Measurements from ENCODE around the gene ADAMTS2. TPM values are rescaled to one million over a fixed set of nuclear protein-coding genes. Genes with fewer than 3 reads are reported as not detected.

Gene ADAMTS2
- total RNA-seq, 1 experiment from 2014 or later, result 3.9 TPM

GRCh38 chr5:179226696-179227095 is 118.6 kb downstream of the ADAMTS2 start (continued):
- no peak for TF ChIP-seq ZBTB33 (IDR thresholded peaks at IDR 0.05; ENCODE audit: extremely low read depth, insufficient replicate concordance, low read length)
- no peak for TF ChIP-seq YY1 (IDR thresholded peaks at IDR 0.05; ENCODE audit: extremely low read depth, insufficient replicate concordance, low read depth, low read length)
- TF ChIP-seq ZNF274 (IDR thresholded peaks at IDR 0.05; ENCODE audit: low read depth, low read length), result no peak
- no peak for TF ChIP-seq SRF (IDR thresholded peaks at IDR 0.05; ENCODE audit: low read depth)

- Histone ChIP-seq H4K20me1 (ENCODE audit: insufficient read depth) (no peaks in the 10 kb centered on the region), H2AFZ (ENCODE audit: low read depth, low read length, poor library complexity, severe bottlenecking) (no peak overlapping the region), H3K4me2 (ENCODE audit: low read length) (no peak overlapping the region), H3K4me1 (ENCODE audit: control insufficient read depth in 1 of 2, insufficient read depth in 2 of 2, low read length in 2 of 2) (no peaks in the 10 kb centered on the region), H3K9me2 (ENCODE audit: insufficient read depth) (no peaks in the 10 kb centered on the region), H3K4me3 (replicated peaks in 1 of 2; ENCODE audit: low read depth in 1 of 2, low read length in 2 of 2) (no peak overlapping the region), H3K9me3 (ENCODE audit: control insufficient read depth in 1 of 2, insufficient read depth in 1 of 2, low read depth in 1 of 2, low read length in 2 of 2) (no peaks in the 10 kb centered on the region), H3K9ac (ENCODE audit: low read length) (no peak overlapping the region), H3K79me2 (ENCODE audit: insufficient read depth, low read length) (no peaks in the 10 kb centered on the region), H3K36me3 (ENCODE audit: control insufficient read depth in 1 of 2, insufficient read depth in 2 of 2, low read length in 2 of 2) (no peaks in the 10 kb centered on the region), H3K27ac (ENCODE audit: low read depth, low read length) (no peak overlapping the region), H3K27me3 (ENCODE audit: insufficient read depth, low read length) (no peaks in the 10 kb centered on the region)
- no TSS peak for BruUV-seq (replicated peaks)
- ChIA-PET RAD21 (ENCODE audit: low non-redundant PET in 1 of 2, low total read pairs in 2 of 2, uncharacterized antibody in 2 of 2, unreplicated experiment in 2 of 2) (no interaction called here), CTCF (no interaction called here), POLR2A (no interaction called here)
- intact Hi-C loops (cut with micrococcal nuclease), result no loop called here
- TF ChIP-seq POLR2AphosphoS5 (IDR thresholded peaks at IDR 0.05; ENCODE audit: low read depth, low read length) (no peak), YY1 (IDR thresholded peaks at IDR 0.05; ENCODE audit: extremely low read depth, insufficient replicate concordance, low read depth, low read length) (no peak), ATF3 (IDR thresholded peaks at IDR 0.05) (no peak), RAD21 (IDR thresholded peaks at IDR 0.05; ENCODE audit: low read depth) (no peak), SRF (IDR thresholded peaks at IDR 0.05; ENCODE audit: low read depth) (no peak), POLR2A (IDR thresholded peaks at IDR 0.05; ENCODE audit: borderline replicate concordance, extremely low read depth, insufficient read depth, insufficient read length) (no peak), ZBTB33 (IDR thresholded peaks at IDR 0.05; ENCODE audit: extremely low read depth, insufficient replicate concordance, low read length) (no peak), ELF1 (IDR thresholded peaks at IDR 0.05; ENCODE audit: borderline replicate concordance, low read depth) (no peak), ZNF274 (IDR thresholded peaks at IDR 0.05; ENCODE audit: low read depth, low read length) (no peak), MAX (IDR thresholded peaks at IDR 0.05) (no peak), ZFX (IDR thresholded peaks at IDR 0.05) (no peak), EZH2 (IDR thresholded peaks at IDR 0.05) (no peak), REST (IDR thresholded peaks at IDR 0.05; ENCODE audit: low read depth) (no peak), SIN3A (IDR thresholded peaks at IDR 0.05; ENCODE audit: low read depth) (no peak)
- ATAC-seq, result no peak
- DNase-seq (ENCODE audit: low read depth, low spot score), result no peak
Observed at GRCh38 chr5:179225387-179225786, 119.9 kb downstream of the ADAMTS2 start.

Data from HCT116 (cell line).